K562 (cell line): Measurements from ENCODE around the gene PIGH. TPM values are rescaled to one million over a fixed set of nuclear protein-coding genes. Genes with fewer than 3 reads are reported as not detected.
A peak's percentile ranks its signal among the peaks of the same experiment; 100 is the strongest.

Source experiments
- ATF2 ChIP-seq: sonication (generic); formaldehyde crosslinking; IDR thresholded peaks from 2 replicates; pipeline ENCODE4 v1.8.1; 2022; ENCODE audit warnings: missing genetic modification reagents
- JUN ChIP-seq, 2 experiments: sonication (generic) in 1 of 2; formaldehyde crosslinking in 1 of 2; IDR thresholded peaks; 2 replicates each; pipeline versions ENCODE4 v1.6.1 to v1.8.0; 2012 to 2022; ENCODE audit warnings: borderline replicate concordance in 2 of 2, mild to moderate bottlenecking in 2 of 2, improper control_type of control experiment in 1 of 2, low read depth in 1 of 2, low read length in 1 of 2, missing genetic modification reagents in 1 of 2
- KDM4B ChIP-seq, 2 experiments: fragments of 450-650 bp in 1 of 2; sonication (generic) in 1 of 2; IDR thresholded peaks; 2 replicates each; pipeline ENCODE4 v1.6.1; 2016 to 2017; ENCODE audit warnings: borderline replicate concordance in 2 of 2, antibody characterized with exemption in 1 of 2, low read depth in 1 of 2, mild to moderate bottlenecking in 1 of 2
- NBN ChIP-seq: fragments of 450-650 bp; IDR thresholded peaks from 2 replicates; pipeline ENCODE4 v1.6.1; 2016; ENCODE audit warnings: low read depth, mild to moderate bottlenecking
- SIN3A ChIP-seq, 2 experiments: fragments of 150-350 bp in 1 of 2; IDR thresholded peaks; 2 replicates each; pipeline ENCODE4 v1.6.1; 2011 to 2016; ENCODE audit warnings: borderline replicate concordance in 2 of 2, low read depth in 2 of 2, low read length in 2 of 2, mild to moderate bottlenecking in 2 of 2, moderate library complexity in 2 of 2; ENCODE audit not compliant: control insufficient read depth in 1 of 2
- SIN3B ChIP-seq: fragments of 450-650 bp; IDR thresholded peaks from 2 replicates; pipeline ENCODE4 v1.6.1; 2017; ENCODE audit warnings: low read depth, mild to moderate bottlenecking, moderate library complexity
- TAF9B ChIP-seq: fragments of 450-650 bp; IDR thresholded peaks from 2 replicates; pipeline ENCODE4 v1.6.1; 2018; ENCODE audit warnings: mild to moderate bottlenecking; ENCODE audit not compliant: partially characterized antibody
- YY1 ChIP-seq, 3 experiments: IDR thresholded peaks; 2 replicates each; pipeline ENCODE4 v1.6.1; 2011; ENCODE audit warnings: low read length in 2 of 3, mild to moderate bottlenecking in 2 of 3, moderate library complexity in 2 of 3, borderline replicate concordance in 1 of 3, control low read depth in 1 of 3, low read depth in 1 of 3; ENCODE audit not compliant: insufficient read depth in 3 of 3, insufficient replicate concordance in 2 of 3, control insufficient read depth in 1 of 3, insufficient read length in 1 of 3; ENCODE audit errors: extremely low read depth in 1 of 3
- ZFP30 ChIP-seq: fragments of 250-450 bp; sonication (Bioruptor Pico); IDR thresholded peaks from 2 replicates; pipeline ENCODE4 v1.8.0; 2022; ENCODE audit warnings: moderate library complexity, mild to moderate bottlenecking, inconsistent platforms, borderline replicate concordance
- ZNF174 ChIP-seq: fragments of 250-450 bp; sonication (Bioruptor Pico); IDR thresholded peaks from 2 replicates; pipeline ENCODE4 v1.4.0; 2020; ENCODE audit warnings: mild to moderate bottlenecking
- ZNF695 ChIP-seq: fragments of 450-650 bp; formaldehyde crosslinking; IDR thresholded peaks from 2 replicates; pipeline ENCODE4 v1.4.0; 2020; ENCODE audit warnings: mild to moderate bottlenecking, moderate library complexity
- polyA plus RNA-seq, 8 experiments: library from polyadenylated mRNA; depleted of rRNA in 4 of 8; stranded (reverse) in 5 of 8; unstranded in 3 of 8; fragments of >200 nt; fragmentation: Nextera tagmentation in 2 of 8; fragmentation: Illumina TruSeq in 1 of 8; extraction: Ambion mirVana in 2 of 8; extraction: Trizol in 1 of 8; gene quantifications; 2 replicates each; pipeline versions ENCODE4 v1.2.1 to v1.2.3, GENCODE V29; 2011 to 2014; ENCODE audit warnings: inconsistent platforms in 1 of 8, missing spikeins in 1 of 8
- total RNA-seq, 7 experiments: library from RNA; depleted of rRNA in 6 of 7; stranded (reverse); fragments of >200 nt in 6 of 7; fragmentation: Illumina TruSeq in 2 of 7; extraction: Trizol in 2 of 7; gene quantifications; 2 replicates each; pipeline versions ENCODE4 v1.2.1 to v1.2.3, GENCODE V29; 2011 to 2021; ENCODE audit warnings: low replicate concordance in 1 of 7
- TF ChIP-seq, protein P1 (sequence below): sonication (generic); formaldehyde crosslinking; IDR thresholded peaks from 2 replicates; pipeline ENCODE4 v1.8.1; 2023; ENCODE audit warnings: missing genetic modification reagents, mild to moderate bottlenecking, borderline replicate concordance
- TF ChIP-seq, protein P2 (sequence below): fragments of 250-450 bp; sonication (Bioruptor Pico); IDR thresholded peaks from 2 replicates; pipeline ENCODE4 v1.4.0; 2020; ENCODE audit warnings: mild to moderate bottlenecking, moderate library complexity
- TF ChIP-seq, protein P3 (sequence below): fragments of 200-800 bp; sonication (Bioruptor generic); IDR thresholded peaks from 2 replicates; pipeline ENCODE4 v1.6.1; 2017; ENCODE audit warnings: missing genetic modification characterization, missing compliant biosample characterization

PIGH gene
- total and polyA plus RNA-seq, 9 of the 15 experiments (the other 6 are each of a cell fraction or from before 2014, with no cell fraction given) = 21.1 to 53.4 (median 24.7) TPM

- TF ChIP-seq, protein P1, sequence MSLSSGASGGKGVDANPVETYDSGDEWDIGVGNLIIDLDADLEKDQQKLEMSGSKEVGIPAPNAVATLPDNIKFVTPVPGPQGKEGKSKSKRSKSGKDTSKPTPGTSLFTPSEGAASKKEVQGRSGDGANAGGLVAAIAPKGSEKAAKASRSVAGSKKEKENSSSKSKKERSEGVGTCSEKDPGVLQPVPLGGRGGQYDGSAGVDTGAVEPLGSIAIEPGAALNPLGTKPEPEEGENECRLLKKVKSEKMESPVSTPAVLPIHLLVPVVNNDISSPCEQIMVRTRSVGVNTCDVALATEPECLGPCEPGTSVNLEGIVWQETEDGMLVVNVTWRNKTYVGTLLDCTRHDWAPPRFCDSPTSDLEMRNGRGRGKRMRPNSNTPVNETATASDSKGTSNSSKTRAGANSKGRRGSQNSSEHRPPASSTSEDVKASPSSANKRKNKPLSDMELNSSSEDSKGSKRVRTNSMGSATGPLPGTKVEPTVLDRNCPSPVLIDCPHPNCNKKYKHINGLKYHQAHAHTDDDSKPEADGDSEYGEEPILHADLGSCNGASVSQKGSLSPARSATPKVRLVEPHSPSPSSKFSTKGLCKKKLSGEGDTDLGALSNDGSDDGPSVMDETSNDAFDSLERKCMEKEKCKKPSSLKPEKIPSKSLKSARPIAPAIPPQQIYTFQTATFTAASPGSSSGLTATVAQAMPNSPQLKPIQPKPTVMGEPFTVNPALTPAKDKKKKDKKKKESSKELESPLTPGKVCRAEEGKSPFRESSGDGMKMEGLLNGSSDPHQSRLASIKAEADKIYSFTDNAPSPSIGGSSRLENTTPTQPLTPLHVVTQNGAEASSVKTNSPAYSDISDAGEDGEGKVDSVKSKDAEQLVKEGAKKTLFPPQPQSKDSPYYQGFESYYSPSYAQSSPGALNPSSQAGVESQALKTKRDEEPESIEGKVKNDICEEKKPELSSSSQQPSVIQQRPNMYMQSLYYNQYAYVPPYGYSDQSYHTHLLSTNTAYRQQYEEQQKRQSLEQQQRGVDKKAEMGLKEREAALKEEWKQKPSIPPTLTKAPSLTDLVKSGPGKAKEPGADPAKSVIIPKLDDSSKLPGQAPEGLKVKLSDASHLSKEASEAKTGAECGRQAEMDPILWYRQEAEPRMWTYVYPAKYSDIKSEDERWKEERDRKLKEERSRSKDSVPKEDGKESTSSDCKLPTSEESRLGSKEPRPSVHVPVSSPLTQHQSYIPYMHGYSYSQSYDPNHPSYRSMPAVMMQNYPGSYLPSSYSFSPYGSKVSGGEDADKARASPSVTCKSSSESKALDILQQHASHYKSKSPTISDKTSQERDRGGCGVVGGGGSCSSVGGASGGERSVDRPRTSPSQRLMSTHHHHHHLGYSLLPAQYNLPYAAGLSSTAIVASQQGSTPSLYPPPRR (CRISPR knock-in tag) = no peak
- no peak for TF ChIP-seq SIN3A (IDR thresholded peaks at IDR 0.05; ENCODE audit: borderline replicate concordance in 2 of 2, control insufficient read depth in 1 of 2, low read depth in 2 of 2, low read length in 2 of 2)
- no peak for TF ChIP-seq JUN (IDR thresholded peaks at IDR 0.05; ENCODE audit: borderline replicate concordance, low read depth, low read length)
- TF ChIP-seq JUN (CRISPR knock-in tag; IDR thresholded peaks at IDR 0.05; ENCODE audit: borderline replicate concordance) = no peak
- TF ChIP-seq ZNF695 (CRISPR knock-in tag) = no peak
- TF ChIP-seq ZFP30 = no peak
- no peak for TF ChIP-seq SIN3B
- TF ChIP-seq ATF2 = no peak
- TF ChIP-seq TAF9B = no peak
- TF ChIP-seq, protein P2, sequence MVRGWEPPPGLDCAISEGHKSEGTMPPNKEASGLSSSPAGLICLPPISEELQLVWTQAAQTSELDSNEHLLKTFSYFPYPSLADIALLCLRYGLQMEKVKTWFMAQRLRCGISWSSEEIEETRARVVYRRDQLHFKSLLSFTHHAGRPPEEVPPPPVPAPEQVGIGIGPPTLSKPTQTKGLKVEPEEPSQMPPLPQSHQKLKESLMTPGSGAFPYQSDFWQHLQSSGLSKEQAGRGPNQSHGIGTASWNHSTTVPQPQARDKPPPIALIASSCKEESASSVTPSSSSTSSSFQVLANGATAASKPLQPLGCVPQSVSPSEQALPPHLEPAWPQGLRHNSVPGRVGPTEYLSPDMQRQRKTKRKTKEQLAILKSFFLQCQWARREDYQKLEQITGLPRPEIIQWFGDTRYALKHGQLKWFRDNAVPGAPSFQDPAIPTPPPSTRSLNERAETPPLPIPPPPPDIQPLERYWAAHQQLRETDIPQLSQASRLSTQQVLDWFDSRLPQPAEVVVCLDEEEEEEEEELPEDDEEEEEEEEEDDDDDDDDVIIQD (CRISPR knock-in tag) = no peak
- no peak for TF ChIP-seq KDM4B (IDR thresholded peaks at IDR 0.05; ENCODE audit: borderline replicate concordance in 2 of 2, low read depth in 1 of 2)
- no peak for TF ChIP-seq NBN
- TF ChIP-seq ZNF174 (CRISPR knock-in tag) = no peak
- TF ChIP-seq, protein P3, sequence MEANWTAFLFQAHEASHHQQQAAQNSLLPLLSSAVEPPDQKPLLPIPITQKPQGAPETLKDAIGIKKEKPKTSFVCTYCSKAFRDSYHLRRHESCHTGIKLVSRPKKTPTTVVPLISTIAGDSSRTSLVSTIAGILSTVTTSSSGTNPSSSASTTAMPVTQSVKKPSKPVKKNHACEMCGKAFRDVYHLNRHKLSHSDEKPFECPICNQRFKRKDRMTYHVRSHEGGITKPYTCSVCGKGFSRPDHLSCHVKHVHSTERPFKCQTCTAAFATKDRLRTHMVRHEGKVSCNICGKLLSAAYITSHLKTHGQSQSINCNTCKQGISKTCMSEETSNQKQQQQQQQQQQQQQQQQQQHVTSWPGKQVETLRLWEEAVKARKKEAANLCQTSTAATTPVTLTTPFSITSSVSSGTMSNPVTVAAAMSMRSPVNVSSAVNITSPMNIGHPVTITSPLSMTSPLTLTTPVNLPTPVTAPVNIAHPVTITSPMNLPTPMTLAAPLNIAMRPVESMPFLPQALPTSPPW (CRISPR knock-in tag) = peak; percentile 52
- TF ChIP-seq YY1 (IDR thresholded peaks at IDR 0.05; ENCODE audit: borderline replicate concordance in 1 of 3, control insufficient read depth in 1 of 3, extremely low read depth in 1 of 3, insufficient read depth in 3 of 3, insufficient read length in 1 of 3, insufficient replicate concordance in 2 of 3, low read depth in 1 of 3, low read length in 2 of 3) = peak in 2 of 3 experiments; percentile 73 to 77
Measured at GRCh38 chr14:67541448-67542387, 58.4 kb downstream of the PIGH start (continued).
